Measurements from ENCODE around the gene KDM8.

DNA sequence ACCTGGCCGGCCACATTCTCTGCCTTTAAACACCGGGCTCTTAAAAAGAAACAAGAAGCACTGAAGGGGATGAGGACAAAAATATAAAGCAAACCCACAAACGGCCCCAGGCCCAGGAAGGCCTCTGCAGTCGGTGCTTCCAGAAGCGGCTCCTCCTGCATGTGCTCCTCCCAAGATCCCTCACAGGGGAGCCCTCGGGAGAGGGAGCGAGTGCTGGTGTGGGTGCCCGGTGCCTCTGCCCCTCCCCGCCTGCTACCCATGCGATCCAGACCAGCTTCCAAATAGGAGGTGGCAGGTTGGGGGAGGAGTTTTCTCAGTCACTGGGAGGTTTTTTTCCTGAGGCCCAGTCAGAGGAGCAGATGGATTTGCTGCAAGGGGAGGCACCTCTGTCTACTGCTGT is 15.8 kb downstream of the KDM8 start:
- TF ChIP-seq POLR2AphosphoS5 (IDR thresholded peaks at IDR 0.05) (no peak), POLR2A (IDR thresholded peaks at IDR 0.05) (no peak), EP300 (IDR thresholded peaks at IDR 0.05) (no peak)
- TF ChIP-seq, protein P1, sequence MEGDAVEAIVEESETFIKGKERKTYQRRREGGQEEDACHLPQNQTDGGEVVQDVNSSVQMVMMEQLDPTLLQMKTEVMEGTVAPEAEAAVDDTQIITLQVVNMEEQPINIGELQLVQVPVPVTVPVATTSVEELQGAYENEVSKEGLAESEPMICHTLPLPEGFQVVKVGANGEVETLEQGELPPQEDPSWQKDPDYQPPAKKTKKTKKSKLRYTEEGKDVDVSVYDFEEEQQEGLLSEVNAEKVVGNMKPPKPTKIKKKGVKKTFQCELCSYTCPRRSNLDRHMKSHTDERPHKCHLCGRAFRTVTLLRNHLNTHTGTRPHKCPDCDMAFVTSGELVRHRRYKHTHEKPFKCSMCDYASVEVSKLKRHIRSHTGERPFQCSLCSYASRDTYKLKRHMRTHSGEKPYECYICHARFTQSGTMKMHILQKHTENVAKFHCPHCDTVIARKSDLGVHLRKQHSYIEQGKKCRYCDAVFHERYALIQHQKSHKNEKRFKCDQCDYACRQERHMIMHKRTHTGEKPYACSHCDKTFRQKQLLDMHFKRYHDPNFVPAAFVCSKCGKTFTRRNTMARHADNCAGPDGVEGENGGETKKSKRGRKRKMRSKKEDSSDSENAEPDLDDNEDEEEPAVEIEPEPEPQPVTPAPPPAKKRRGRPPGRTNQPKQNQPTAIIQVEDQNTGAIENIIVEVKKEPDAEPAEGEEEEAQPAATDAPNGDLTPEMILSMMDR (IDR thresholded peaks at IDR 0.05): no peak

Data from sigmoid colon (tissue), 4 donors.